Measurements from ENCODE around the gene RABEP2. TPM values are rescaled to one million over a fixed set of nuclear protein-coding genes. Genes with fewer than 3 reads are reported as not detected.
A peak's percentile ranks its signal among the peaks of the same experiment; 100 is the strongest.

Gene RABEP2
- total RNA-seq, 4 donors from 2014 or later = 66.7 to 108 (median 81.5) TPM

- H3K27me3 ChIP-seq = peaks cover 8% of the 10 kb centered on the region
- peaks cover 17% of the 10 kb centered on the region for H3K4me1 ChIP-seq
- no peak overlapping the region for H3K4me3 ChIP-seq
- peaks cover 23% of the 10 kb centered on the region for H3K36me3 ChIP-seq
- 66% methylated on average over 10 of the region's 12 CpGs for WGBS
- H3K27ac ChIP-seq = no peak overlapping the region
- no peaks in the 10 kb centered on the region for H3K9me3 ChIP-seq
- no peak for TF ChIP-seq POLR2A (IDR thresholded peaks at IDR 0.05)
- TF ChIP-seq EP300 (IDR thresholded peaks at IDR 0.05) = no peak
- TF ChIP-seq, protein P1, sequence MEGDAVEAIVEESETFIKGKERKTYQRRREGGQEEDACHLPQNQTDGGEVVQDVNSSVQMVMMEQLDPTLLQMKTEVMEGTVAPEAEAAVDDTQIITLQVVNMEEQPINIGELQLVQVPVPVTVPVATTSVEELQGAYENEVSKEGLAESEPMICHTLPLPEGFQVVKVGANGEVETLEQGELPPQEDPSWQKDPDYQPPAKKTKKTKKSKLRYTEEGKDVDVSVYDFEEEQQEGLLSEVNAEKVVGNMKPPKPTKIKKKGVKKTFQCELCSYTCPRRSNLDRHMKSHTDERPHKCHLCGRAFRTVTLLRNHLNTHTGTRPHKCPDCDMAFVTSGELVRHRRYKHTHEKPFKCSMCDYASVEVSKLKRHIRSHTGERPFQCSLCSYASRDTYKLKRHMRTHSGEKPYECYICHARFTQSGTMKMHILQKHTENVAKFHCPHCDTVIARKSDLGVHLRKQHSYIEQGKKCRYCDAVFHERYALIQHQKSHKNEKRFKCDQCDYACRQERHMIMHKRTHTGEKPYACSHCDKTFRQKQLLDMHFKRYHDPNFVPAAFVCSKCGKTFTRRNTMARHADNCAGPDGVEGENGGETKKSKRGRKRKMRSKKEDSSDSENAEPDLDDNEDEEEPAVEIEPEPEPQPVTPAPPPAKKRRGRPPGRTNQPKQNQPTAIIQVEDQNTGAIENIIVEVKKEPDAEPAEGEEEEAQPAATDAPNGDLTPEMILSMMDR (IDR thresholded peaks at IDR 0.05) = no peak
- no peak for TF ChIP-seq POLR2AphosphoS5 (IDR thresholded peaks at IDR 0.05)
- DNase-seq (ENCODE audit: low spot score in 2 of 2) = no peak
These were observed 47.9 kb downstream of the RABEP2 start for GRCh38 chr16:28876973-28877654.

DNA sequence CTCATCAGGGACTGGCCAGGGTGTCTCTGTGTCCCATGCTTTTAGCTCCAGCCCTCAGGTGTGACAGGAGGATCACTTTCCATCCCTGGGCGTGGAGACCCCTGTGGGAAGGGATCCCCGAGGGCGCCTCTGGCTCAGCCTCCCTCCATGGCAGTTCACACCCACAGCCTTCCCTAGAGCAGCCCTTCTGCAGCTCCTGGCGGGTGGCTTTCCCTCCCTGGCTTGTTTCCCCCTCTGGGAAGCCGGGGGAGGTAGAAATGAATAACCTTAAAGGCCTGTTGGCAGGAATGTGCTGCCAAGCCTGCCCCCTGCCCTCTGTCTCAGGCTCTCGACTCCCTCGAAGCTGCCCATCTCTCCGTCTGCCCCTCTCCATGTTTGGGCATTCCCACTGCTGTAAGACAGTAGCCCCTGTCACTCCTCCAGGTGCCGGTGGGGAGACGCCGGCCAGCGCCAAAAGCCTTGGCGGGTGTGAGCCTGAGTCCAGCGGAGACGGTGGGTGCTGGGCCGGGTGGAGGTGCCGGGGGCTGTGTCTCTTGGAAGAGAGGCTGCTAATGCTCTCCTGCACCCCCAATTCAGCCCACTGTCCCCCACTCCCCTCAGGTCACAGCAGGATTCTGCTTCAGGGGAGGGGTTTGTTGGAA lies 48.9 kb downstream of the RABEP2 start:
- no peak for DNase-seq (ENCODE audit: low spot score in 2 of 2)
- Histone ChIP-seq H3K9me3 (no peaks in the 10 kb centered on the region), H3K27me3 (peaks cover 8% of the 10 kb centered on the region), H3K4me3 (no peak overlapping the region), H3K4me1 (peaks cover 17% of the 10 kb centered on the region), H3K27ac (no peak overlapping the region), H3K36me3 (peaks cover 33% of the 10 kb centered on the region)
- TF ChIP-seq, protein P1 (IDR thresholded peaks at IDR 0.05) = no peak
- TF ChIP-seq POLR2AphosphoS5 (IDR thresholded peaks at IDR 0.05) = no peak
- TF ChIP-seq EP300 (IDR thresholded peaks at IDR 0.05) = no peak
- no peak for TF ChIP-seq POLR2A (IDR thresholded peaks at IDR 0.05)
- WGBS = 40% methylated on average over 1 of the region's 17 CpGs

DNA sequence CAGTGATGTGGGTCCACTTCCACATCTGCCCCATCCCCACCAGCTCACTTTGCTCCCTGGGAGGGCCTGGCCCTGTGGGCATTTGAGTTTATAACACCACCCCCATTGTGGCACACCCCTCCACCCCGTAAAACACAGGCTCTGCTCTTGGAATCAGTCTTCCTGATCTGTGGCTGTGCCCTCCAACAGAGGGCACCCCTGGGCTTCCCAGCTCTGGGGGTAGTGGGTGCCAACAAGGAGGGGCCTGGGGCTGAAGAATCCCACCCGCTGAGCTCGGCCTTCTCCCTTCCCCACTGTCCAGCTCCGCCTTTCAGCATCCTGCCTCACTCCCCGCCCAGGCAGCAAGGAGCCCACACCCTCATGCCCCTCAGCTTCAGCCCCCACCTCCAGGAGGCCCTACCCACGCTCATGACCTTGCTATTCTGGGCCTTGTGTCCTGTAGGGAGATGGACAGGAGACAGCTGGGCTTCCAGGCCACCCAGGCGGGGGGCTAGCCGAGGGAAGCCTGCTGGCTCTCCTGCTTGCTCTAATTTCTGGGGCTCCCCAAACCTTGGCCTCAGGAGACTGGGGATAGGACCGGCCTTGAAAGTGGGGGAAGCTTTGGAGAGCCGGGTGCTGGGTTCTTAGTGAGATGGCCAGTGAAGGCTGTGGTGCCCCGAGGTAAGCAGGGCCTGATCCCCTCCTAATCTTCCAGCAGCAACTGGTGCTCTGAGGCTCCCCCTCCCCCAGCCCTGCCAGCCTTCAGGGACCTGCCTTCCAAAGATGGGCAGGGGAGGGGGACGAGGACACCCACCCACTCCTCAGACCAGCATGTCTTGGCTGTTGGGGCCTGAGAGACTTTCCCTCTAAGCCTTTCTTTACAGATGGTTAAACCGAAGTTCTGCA lies 49.7 kb downstream of the RABEP2 start:
- no peak overlapping the region for H3K4me3 ChIP-seq
- WGBS = 68% methylated on average over 11 of the region's 13 CpGs
- no peak for TF ChIP-seq POLR2A (IDR thresholded peaks at IDR 0.05)
- TF ChIP-seq, protein P1 (IDR thresholded peaks at IDR 0.05) = no peak
- no peak for TF ChIP-seq POLR2AphosphoS5 (IDR thresholded peaks at IDR 0.05)
- no peak for TF ChIP-seq EP300 (IDR thresholded peaks at IDR 0.05)
- peaks cover 15% of the 10 kb centered on the region for H3K4me1 ChIP-seq
- no peak overlapping the region for H3K27ac ChIP-seq
- peaks cover 2% of the 10 kb centered on the region for H3K27me3 ChIP-seq
- peaks cover 40% of the 10 kb centered on the region for H3K36me3 ChIP-seq
- no peaks in the 10 kb centered on the region for H3K9me3 ChIP-seq
- no peak for DNase-seq (ENCODE audit: low spot score in 2 of 2)

- H3K36me3 ChIP-seq = peaks cover 50% of the 10 kb centered on the region
These were observed 50.6 kb downstream of the RABEP2 start for GRCh38 chr16:28874406-28874805.

GRCh38 chr16:28873543-28874201 lies 51.4 kb downstream of the RABEP2 start:
- H3K9me3 ChIP-seq = no peaks in the 10 kb centered on the region
- H3K36me3 ChIP-seq = peaks cover 57% of the 10 kb centered on the region
- H3K4me1 ChIP-seq = peaks cover under 1% of the 10 kb centered on the region
- no peak overlapping the region for H3K4me3 ChIP-seq
- no peaks in the 10 kb centered on the region for H3K27me3 ChIP-seq
- DNase-seq (ENCODE audit: low spot score in 2 of 2) = no peak
- TF ChIP-seq EP300 (IDR thresholded peaks at IDR 0.05) = no peak
- TF ChIP-seq POLR2A (IDR thresholded peaks at IDR 0.05) = no peak
- no peak for TF ChIP-seq POLR2AphosphoS5 (IDR thresholded peaks at IDR 0.05)
- TF ChIP-seq, protein P1 (IDR thresholded peaks at IDR 0.05) = peak in 1 of 2 donors; percentile 72
- WGBS = 83% methylated on average over 18 of the region's 18 CpGs
- H3K27ac ChIP-seq = no peak overlapping the region

More at GRCh38 chr16:28874406-28874805, 50.6 kb downstream of the RABEP2 start:
- Histone ChIP-seq H3K27me3 (no peaks in the 10 kb centered on the region), H3K27ac (no peak overlapping the region), H3K9me3 (no peaks in the 10 kb centered on the region), H3K4me3 (no peak overlapping the region), H3K4me1 (peaks cover 8% of the 10 kb centered on the region)
- DNase-seq (ENCODE audit: low spot score in 2 of 2) = no peak
- WGBS = 97% methylated on average over 4 of the region's 6 CpGs
- TF ChIP-seq EP300 (IDR thresholded peaks at IDR 0.05) (no peak), POLR2A (IDR thresholded peaks at IDR 0.05) (no peak)
